ENCODE results near the gene TRAF3IP1. TPM values are rescaled to one million over a fixed set of nuclear protein-coding genes. Genes with fewer than 3 reads are reported as not detected.

TRAF3IP1 gene
- total RNA-seq, 1 donor: 7.6 TPM

GRCh38 chr2:238339814-238340213 is 19.5 kb downstream of the TRAF3IP1 start:
- Histone ChIP-seq H4K20me1 (ENCODE audit: insufficient read depth, low read length) (peaks cover 8% of the 10 kb centered on the region), H3K27me3 (ENCODE audit: insufficient read depth, low read length) (no peaks in the 10 kb centered on the region), H3K27ac (ENCODE audit: low read depth, low read length) (no peak overlapping the region), H3K79me2 (ENCODE audit: insufficient read depth, low read length) (peaks cover 5% of the 10 kb centered on the region), H3K36me3 (ENCODE audit: insufficient read depth, low read length) (peaks cover 9% of the 10 kb centered on the region), H2AFZ (ENCODE audit: low read length) (no peak overlapping the region), H3K4me3 (ENCODE audit: insufficient read depth, low read length) (no peak overlapping the region), H3K4me2 (ENCODE audit: insufficient read depth, low read length) (no peak overlapping the region), H3K4me1 (ENCODE audit: insufficient read depth, low read length) (peaks cover 6% of the 10 kb centered on the region), H3K9me3 (ENCODE audit: low read depth, low read length) (no peaks in the 10 kb centered on the region)
- no peak for TF ChIP-seq CTCF (IDR thresholded peaks at IDR 0.05; ENCODE audit: extremely low read depth, low read depth, low read length)
- no peak for DNase-seq (ENCODE audit: insufficient read length, low spot score, missing footprints)

GRCh38 chr2:238341536-238341935 is 21.2 kb downstream of the TRAF3IP1 start:
- Histone ChIP-seq H4K20me1 (ENCODE audit: insufficient read depth, low read length) (peaks cover 3% of the 10 kb centered on the region), H3K79me2 (ENCODE audit: insufficient read depth, low read length) (no peaks in the 10 kb centered on the region), H3K27ac (ENCODE audit: low read depth, low read length) (no peak overlapping the region), H2AFZ (ENCODE audit: low read length) (no peak overlapping the region), H3K36me3 (ENCODE audit: insufficient read depth, low read length) (peaks cover 9% of the 10 kb centered on the region), H3K27me3 (ENCODE audit: insufficient read depth, low read length) (no peaks in the 10 kb centered on the region), H3K9me3 (ENCODE audit: low read depth, low read length) (no peaks in the 10 kb centered on the region), H3K4me3 (ENCODE audit: insufficient read depth, low read length) (no peak overlapping the region), H3K4me2 (ENCODE audit: insufficient read depth, low read length) (no peak overlapping the region), H3K4me1 (ENCODE audit: insufficient read depth, low read length) (peaks cover 6% of the 10 kb centered on the region)
- no peak for DNase-seq (ENCODE audit: insufficient read length, low spot score, missing footprints)
- no peak for TF ChIP-seq CTCF (IDR thresholded peaks at IDR 0.05; ENCODE audit: extremely low read depth, low read depth, low read length)

GRCh38 chr2:238344035-238344434 is 23.7 kb downstream of the TRAF3IP1 start:
- H3K4me2 ChIP-seq (ENCODE audit: insufficient read depth, low read length): no peak overlapping the region
- DNase-seq (ENCODE audit: insufficient read length, low spot score, missing footprints): no peak
- no peak overlapping the region for H3K4me3 ChIP-seq (ENCODE audit: insufficient read depth, low read length)
- H3K79me2 ChIP-seq (ENCODE audit: insufficient read depth, low read length): no peaks in the 10 kb centered on the region
- peaks cover 10% of the 10 kb centered on the region for H3K36me3 ChIP-seq (ENCODE audit: insufficient read depth, low read length)
- no peaks in the 10 kb centered on the region for H4K20me1 ChIP-seq (ENCODE audit: insufficient read depth, low read length)
- H2AFZ ChIP-seq (ENCODE audit: low read length): no peak overlapping the region
- H3K27ac ChIP-seq (ENCODE audit: low read depth, low read length): peak overlapping the region; percentile 38
- H3K9me3 ChIP-seq (ENCODE audit: low read depth, low read length): no peaks in the 10 kb centered on the region
- H3K4me1 ChIP-seq (ENCODE audit: insufficient read depth, low read length): peaks cover 6% of the 10 kb centered on the region
- no peaks in the 10 kb centered on the region for H3K27me3 ChIP-seq (ENCODE audit: insufficient read depth, low read length)
- TF ChIP-seq CTCF (IDR thresholded peaks at IDR 0.05; ENCODE audit: extremely low read depth, low read depth, low read length): no peak

GRCh38 chr2:238344517-238344916 is 24.2 kb downstream of the TRAF3IP1 start:
- no peaks in the 10 kb centered on the region for H3K79me2 ChIP-seq (ENCODE audit: insufficient read depth, low read length)
- no peak overlapping the region for H3K4me3 ChIP-seq (ENCODE audit: insufficient read depth, low read length)
- no peaks in the 10 kb centered on the region for H3K27me3 ChIP-seq (ENCODE audit: insufficient read depth, low read length)
- peaks cover 6% of the 10 kb centered on the region for H3K4me1 ChIP-seq (ENCODE audit: insufficient read depth, low read length)
- no peak overlapping the region for H2AFZ ChIP-seq (ENCODE audit: low read length)
- H3K36me3 ChIP-seq (ENCODE audit: insufficient read depth, low read length): peaks cover 15% of the 10 kb centered on the region
- DNase-seq (ENCODE audit: insufficient read length, low spot score, missing footprints): peak; percentile 88
- no peak overlapping the region for H3K4me2 ChIP-seq (ENCODE audit: insufficient read depth, low read length)
- no peaks in the 10 kb centered on the region for H4K20me1 ChIP-seq (ENCODE audit: insufficient read depth, low read length)
- TF ChIP-seq CTCF (IDR thresholded peaks at IDR 0.05; ENCODE audit: extremely low read depth, low read depth, low read length): no peak
- peak overlapping the region; percentile 38 for H3K27ac ChIP-seq (ENCODE audit: low read depth, low read length)
- no peaks in the 10 kb centered on the region for H3K9me3 ChIP-seq (ENCODE audit: low read depth, low read length)
